ENCODE measurements around the gene SH2D5.

The SH2D5 gene

DNA sequence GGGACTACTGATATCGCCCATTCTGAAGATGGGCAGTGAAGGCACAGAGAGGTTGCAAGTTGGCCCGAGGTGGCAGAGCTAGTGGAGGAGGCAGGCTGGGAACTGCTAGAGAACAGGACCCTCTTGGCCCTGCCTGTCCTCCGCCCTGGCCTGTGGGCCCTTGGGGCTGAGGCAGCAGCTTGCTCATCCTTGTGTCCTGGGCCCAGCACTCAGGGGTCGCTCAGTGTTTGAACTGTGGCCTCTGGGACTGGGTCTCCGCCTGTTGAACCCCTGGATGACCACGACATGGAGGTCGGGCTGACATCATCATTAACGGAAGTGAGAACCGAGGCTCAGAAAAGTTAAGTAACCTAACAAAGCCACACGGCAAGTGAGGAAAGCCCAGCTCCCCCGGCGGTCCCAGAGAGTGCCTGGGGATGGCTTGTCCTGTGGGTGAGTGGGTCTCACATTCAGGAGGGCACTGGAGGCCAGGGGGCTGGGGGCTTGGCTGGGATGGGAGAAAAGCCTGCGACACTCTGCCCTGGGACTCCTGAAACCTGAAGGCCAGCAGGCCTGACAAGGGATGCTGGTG, 48.4 kb downstream of the SH2D5 start:
- Histone ChIP-seq H3K27ac (ENCODE audit: low read length) (no peak overlapping the region), H2AFZ (ENCODE audit: low read length) (no peak overlapping the region), H3K9me3 (replicated peaks; ENCODE audit: insufficient read depth, low read length) (no peaks in the 10 kb centered on the region), H3K9ac (ENCODE audit: low read length) (no peak overlapping the region), H3F3A (ENCODE audit: insufficient read depth, low read length) (no peaks in the 10 kb centered on the region), H3K27me3 (replicated peaks; ENCODE audit: insufficient read depth, low read length) (peaks cover 95% of the 10 kb centered on the region), H3K36me3 (replicated peaks; ENCODE audit: insufficient read depth, low read length) (no peaks in the 10 kb centered on the region), H4K20me1 (ENCODE audit: insufficient read depth, low read length) (peaks cover 3% of the 10 kb centered on the region), H3K4me1 (ENCODE audit: low read length) (peaks cover 4% of the 10 kb centered on the region; the same call in 1 of the 2 replicates), H3K4me3 (ENCODE audit: low read length) (no peak overlapping the region), H3K79me2 (ENCODE audit: low read length) (no peaks in the 10 kb centered on the region), H3K4me2 (ENCODE audit: low read depth, low read length) (no peak overlapping the region), H3K9me2 (replicated peaks; ENCODE audit: insufficient read depth, low read length) (no peaks in the 10 kb centered on the region)
- TF ChIP-seq, protein P1, sequence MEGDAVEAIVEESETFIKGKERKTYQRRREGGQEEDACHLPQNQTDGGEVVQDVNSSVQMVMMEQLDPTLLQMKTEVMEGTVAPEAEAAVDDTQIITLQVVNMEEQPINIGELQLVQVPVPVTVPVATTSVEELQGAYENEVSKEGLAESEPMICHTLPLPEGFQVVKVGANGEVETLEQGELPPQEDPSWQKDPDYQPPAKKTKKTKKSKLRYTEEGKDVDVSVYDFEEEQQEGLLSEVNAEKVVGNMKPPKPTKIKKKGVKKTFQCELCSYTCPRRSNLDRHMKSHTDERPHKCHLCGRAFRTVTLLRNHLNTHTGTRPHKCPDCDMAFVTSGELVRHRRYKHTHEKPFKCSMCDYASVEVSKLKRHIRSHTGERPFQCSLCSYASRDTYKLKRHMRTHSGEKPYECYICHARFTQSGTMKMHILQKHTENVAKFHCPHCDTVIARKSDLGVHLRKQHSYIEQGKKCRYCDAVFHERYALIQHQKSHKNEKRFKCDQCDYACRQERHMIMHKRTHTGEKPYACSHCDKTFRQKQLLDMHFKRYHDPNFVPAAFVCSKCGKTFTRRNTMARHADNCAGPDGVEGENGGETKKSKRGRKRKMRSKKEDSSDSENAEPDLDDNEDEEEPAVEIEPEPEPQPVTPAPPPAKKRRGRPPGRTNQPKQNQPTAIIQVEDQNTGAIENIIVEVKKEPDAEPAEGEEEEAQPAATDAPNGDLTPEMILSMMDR (IDR thresholded peaks at IDR 0.05; ENCODE audit: low read length): no peak
- no peak for DNase-seq

DNA sequence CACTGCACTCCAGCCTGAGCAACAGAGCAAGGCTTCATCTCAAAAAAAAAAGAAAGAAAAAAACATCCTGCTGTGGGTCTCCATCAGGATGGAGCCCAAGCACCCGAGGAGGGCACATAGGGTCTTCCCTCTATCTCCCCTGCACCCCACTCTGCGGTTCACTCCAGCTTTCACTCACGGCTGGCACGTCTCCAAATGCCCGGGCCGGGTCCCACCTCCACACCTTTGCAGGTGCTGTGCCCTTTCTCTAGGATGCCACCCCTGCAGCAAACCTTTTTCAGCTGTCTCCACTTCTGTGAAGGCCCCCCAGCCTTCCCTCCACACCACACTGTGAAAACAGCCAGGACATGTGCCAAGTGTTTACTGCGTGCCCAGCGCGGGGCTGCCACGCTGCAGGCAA, 48.9 kb downstream of the SH2D5 start:
- Histone ChIP-seq H3K79me2 (ENCODE audit: low read length) (no peaks in the 10 kb centered on the region), H4K20me1 (ENCODE audit: insufficient read depth, low read length) (peaks cover 3% of the 10 kb centered on the region), H3K36me3 (replicated peaks; ENCODE audit: insufficient read depth, low read length) (no peaks in the 10 kb centered on the region), H3K9me2 (replicated peaks; ENCODE audit: insufficient read depth, low read length) (no peaks in the 10 kb centered on the region), H2AFZ (ENCODE audit: low read length) (no peak overlapping the region), H3K4me3 (ENCODE audit: low read length) (no peak overlapping the region), H3F3A (ENCODE audit: insufficient read depth, low read length) (peaks cover under 1% of the 10 kb centered on the region; the same call in 1 of the 2 replicates), H3K4me1 (ENCODE audit: low read length) (peaks cover 4% of the 10 kb centered on the region; the same call in 1 of the 2 replicates), H3K4me2 (ENCODE audit: low read depth, low read length) (no peak overlapping the region), H3K27ac (ENCODE audit: low read length) (no peak overlapping the region), H3K9me3 (replicated peaks; ENCODE audit: insufficient read depth, low read length) (no peaks in the 10 kb centered on the region), H3K27me3 (replicated peaks; ENCODE audit: insufficient read depth, low read length) (peaks cover 90% of the 10 kb centered on the region), H3K9ac (ENCODE audit: low read length) (no peak overlapping the region)
- DNase-seq: no peak
- no peak for TF ChIP-seq EZH2 (optimal IDR thresholded peaks at IDR 0.05; ENCODE audit: low read depth, low read length)

DNA sequence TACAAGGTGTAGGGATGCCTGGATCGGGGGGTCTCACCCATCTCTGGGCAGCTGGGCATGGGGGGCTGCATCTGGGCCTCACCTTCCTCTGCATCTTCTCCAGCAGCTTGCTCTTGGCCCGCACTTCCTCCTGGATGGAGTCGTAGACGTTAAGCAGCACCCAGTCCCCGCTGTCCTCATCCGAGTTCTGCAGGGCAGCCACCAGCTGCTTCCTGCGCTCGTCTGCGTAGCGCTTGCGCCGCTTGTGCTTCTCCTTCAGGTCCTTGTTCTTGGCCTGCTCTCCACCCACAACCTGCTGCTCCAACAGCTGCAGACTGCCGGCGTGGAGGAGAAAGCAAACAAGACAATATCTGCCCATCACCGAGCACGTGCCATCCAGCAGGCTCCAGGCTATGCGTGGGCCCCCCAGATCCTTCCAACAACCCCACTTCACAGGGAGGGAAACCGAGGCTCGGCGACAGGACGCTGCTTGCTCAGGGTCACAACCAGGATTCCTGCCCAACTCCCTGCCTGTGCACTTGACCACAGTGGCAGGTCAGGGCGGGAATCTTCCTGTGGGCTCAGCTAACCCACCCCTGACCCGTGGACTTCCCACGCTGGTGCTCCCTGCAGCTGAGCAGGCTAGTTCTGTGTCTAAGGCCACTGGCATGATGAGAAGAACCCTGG, 49.8 kb downstream of the SH2D5 start:
- no peaks in the 10 kb centered on the region for H3K79me2 ChIP-seq (ENCODE audit: low read length)
- TF ChIP-seq EZH2 (optimal IDR thresholded peaks at IDR 0.05; ENCODE audit: low read depth, low read length) (no peak), EZH2phosphoT487 (IDR thresholded peaks at IDR 0.05; ENCODE audit: low read length) (no peak)
- TF ChIP-seq, protein P1 (IDR thresholded peaks at IDR 0.05; ENCODE audit: low read length): no peak
- no peaks in the 10 kb centered on the region for H3K9me2 ChIP-seq (replicated peaks; ENCODE audit: insufficient read depth, low read length)
- H2AFZ ChIP-seq (ENCODE audit: low read length): no peak overlapping the region
- H3K9ac ChIP-seq (ENCODE audit: low read length): no peak overlapping the region
- no peak overlapping the region for H3K4me3 ChIP-seq (ENCODE audit: low read length)
- no peaks in the 10 kb centered on the region for H3K9me3 ChIP-seq (replicated peaks; ENCODE audit: insufficient read depth, low read length)
- H3F3A ChIP-seq (ENCODE audit: insufficient read depth, low read length): peaks cover 6% of the 10 kb centered on the region
- H3K4me2 ChIP-seq (ENCODE audit: low read depth, low read length): no peak overlapping the region
- H3K36me3 ChIP-seq (replicated peaks; ENCODE audit: insufficient read depth, low read length): no peaks in the 10 kb centered on the region
- peaks cover 10% of the 10 kb centered on the region for H3K4me1 ChIP-seq (ENCODE audit: low read length)
- no peak overlapping the region for H3K27ac ChIP-seq (ENCODE audit: low read length)
- DNase-seq: no peak
- peaks cover 3% of the 10 kb centered on the region for H4K20me1 ChIP-seq (ENCODE audit: insufficient read depth, low read length)
- H3K27me3 ChIP-seq (replicated peaks; ENCODE audit: insufficient read depth, low read length): peaks cover 87% of the 10 kb centered on the region

DNA sequence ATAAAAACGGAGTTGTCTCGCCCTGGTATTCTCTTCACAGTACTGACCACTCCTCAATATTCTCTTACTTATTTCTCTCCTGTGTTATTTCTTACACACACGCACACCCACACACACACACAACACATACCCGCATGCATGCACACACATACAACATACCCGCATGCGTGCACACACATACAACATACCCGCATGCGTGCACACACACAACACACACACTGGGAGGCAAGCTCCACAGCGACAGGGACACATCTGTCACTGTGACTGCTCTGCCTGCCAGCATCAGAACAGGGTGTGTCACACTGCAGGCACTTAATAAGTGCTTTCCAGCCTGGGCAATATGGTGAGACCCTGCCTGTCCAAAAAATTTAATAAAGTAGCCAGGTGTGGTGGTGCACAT, 50.5 kb downstream of the SH2D5 start:
- Histone ChIP-seq H3F3A (ENCODE audit: insufficient read depth, low read length) (peaks cover 6% of the 10 kb centered on the region), H3K4me1 (ENCODE audit: low read length) (peaks cover 10% of the 10 kb centered on the region), H2AFZ (ENCODE audit: low read length) (no peak overlapping the region), H4K20me1 (ENCODE audit: insufficient read depth, low read length) (peaks cover 3% of the 10 kb centered on the region), H3K4me2 (ENCODE audit: low read depth, low read length) (no peak overlapping the region), H3K27me3 (replicated peaks; ENCODE audit: insufficient read depth, low read length) (peaks cover 87% of the 10 kb centered on the region), H3K9ac (ENCODE audit: low read length) (no peak overlapping the region), H3K9me3 (replicated peaks; ENCODE audit: insufficient read depth, low read length) (no peaks in the 10 kb centered on the region), H3K9me2 (replicated peaks; ENCODE audit: insufficient read depth, low read length) (no peaks in the 10 kb centered on the region), H3K4me3 (ENCODE audit: low read length) (no peak overlapping the region), H3K27ac (ENCODE audit: low read length) (no peak overlapping the region), H3K79me2 (ENCODE audit: low read length) (no peaks in the 10 kb centered on the region), H3K36me3 (replicated peaks; ENCODE audit: insufficient read depth, low read length) (no peaks in the 10 kb centered on the region)
- no peak for DNase-seq
- TF ChIP-seq, protein P1 (IDR thresholded peaks at IDR 0.05; ENCODE audit: low read length): no peak
- TF ChIP-seq EZH2 (optimal IDR thresholded peaks at IDR 0.05; ENCODE audit: low read depth, low read length): no peak
- TF ChIP-seq EZH2phosphoT487 (IDR thresholded peaks at IDR 0.05; ENCODE audit: low read length): no peak

Data from MM.1S (cell line).